Right lobe of liver (tissue), 6 donors: Measurements from ENCODE around the gene CDS1. TPM values are rescaled to one million over a fixed set of nuclear protein-coding genes. Genes with fewer than 3 reads are reported as not detected.

Experiments used
- ATAC-seq, 4 donors: fragments of 200-7000 bp; cut with Tn5 transposase; one replicate each; pipeline ENCODE4 v1.9.1; 2020; ENCODE audit warnings: mild to moderate bottlenecking in 4 of 4, moderate library complexity in 4 of 4
- DNase-seq, 3 donors: peaks; one replicate each; pipeline ENCODE4 v3.0.0-alpha.2; 2020
- H3K27ac ChIP-seq, 3 donors: fragments of 200-600 bp; one replicate each; pipeline ENCODE4 v1.8.0; 2022
- H3K27me3 ChIP-seq, 2 donors: fragments of 200-600 bp; one replicate each; pipeline ENCODE4 v1.8.0; 2022
- H3K36me3 ChIP-seq, 4 donors: fragments of 200-600 bp; sonication (generic) in 1 of 4; one replicate each; pipeline versions ENCODE4 v1.5.1 to v1.8.0; 2017 to 2022; ENCODE audit warnings: control low read depth in 1 of 4
- H3K4me1 ChIP-seq, 4 donors: fragments of 200-600 bp; sonication (generic) in 1 of 4; one replicate each; pipeline versions ENCODE4 v1.5.1 to v1.8.0; 2017 to 2022; ENCODE audit warnings: control low read depth in 1 of 4
- H3K4me3 ChIP-seq, 3 donors: fragments of 200-600 bp; one replicate each; pipeline ENCODE4 v1.8.0; 2022
- H3K9me3 ChIP-seq, 4 donors: fragments of 200-600 bp; sonication (generic) in 1 of 4; one replicate each; pipeline versions ENCODE4 v1.5.1 to v1.8.0; 2017 to 2022; ENCODE audit warnings: control low read depth in 1 of 4
- POLR2A ChIP-seq: fragments of 450-650 bp; IDR thresholded peaks from one replicate; pipeline ENCODE4 v1.6.1; 2017; ENCODE audit warnings: antibody characterized with exemption, mild to moderate bottlenecking
- WGBS: methylation state at CpG from one replicate; pipeline ENCODE4 v1.1.6; 2018; ENCODE audit warnings: low coverage, low lambda C conversion rate; ENCODE audit not compliant: insufficient coverage; ENCODE audit errors: missing lambda C conversion rate; 5-methylcytosine and 5-hydroxymethylcytosine counted together
- intact Hi-C, 2 donors: fragments of 100-400 bp; cut with DNase I; formaldehyde crosslinking; loops; one replicate each; pipeline versions ENCODE4 v1.11.2 to v1.14.1; 2022
- total RNA-seq, 6 experiments: library from RNA; depleted of rRNA in 2 of 6; stranded (reverse); fragments of >200 nt in 2 of 6; fragmentation: NEBNext Ultra II Directional in 3 of 6; extraction: Animal tissue kit (Norgen Biotek cat#: 25700) in 3 of 6; gene quantifications; one replicate each; pipeline versions ENCODE4 v1.1.0 to v1.2.4, GENCODE V29; 2016 to 2023
- TF ChIP-seq, protein P1 (sequence below), 4 donors: fragments of 200-600 bp in 3 of 4; fragments of 450-650 bp in 1 of 4; IDR thresholded peaks; one replicate each; pipeline versions ENCODE4 v1.5.1 to v1.8.0; 2016 to 2022; ENCODE audit warnings: antibody characterized with exemption in 4 of 4, mild to moderate bottlenecking in 2 of 4
- donor health status: DM: no; HTN: yes; CAD: no.
- donor health status: DM: no; HTN: no; CAD: no.
- donor health status: DM: no; HTN: no; CAD: no.
- donor health status: DM: no; HTN: yes; CAD: no.
- donor health status: DM: no; HTN: yes; CAD: no.

CDS1 gene
- total RNA-seq, 6 experiments from 2014 or later: 0.06 to 11.2 (median 0.45) TPM

DNA sequence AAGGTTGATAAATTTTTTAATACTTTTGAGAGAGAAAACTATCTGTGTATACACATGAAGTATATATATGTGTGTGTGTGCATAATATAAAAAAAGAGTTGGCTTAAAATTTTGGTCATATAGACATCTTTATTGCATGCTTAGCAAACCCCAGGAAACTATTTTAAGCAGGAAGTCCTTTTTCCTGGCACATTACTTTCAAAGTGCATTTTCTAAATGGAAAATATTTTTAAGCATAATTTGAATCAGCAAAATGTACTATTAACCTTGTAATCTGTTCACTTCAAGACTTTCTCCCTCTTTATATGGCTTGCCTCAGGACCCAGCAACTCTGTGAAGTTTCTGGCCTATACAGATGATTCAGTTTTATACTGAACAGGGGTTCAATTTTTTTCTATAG, 106.3 kb downstream of the CDS1 start:
- Histone ChIP-seq H3K9me3 (no peaks in the 10 kb centered on the region), H3K36me3 (peaks cover 0 to 39% (median 0%) of the 10 kb centered on the region in 4 donors), H3K27ac (no peak overlapping the region), H3K4me3 (no peak overlapping the region), H3K27me3 (no peaks in the 10 kb centered on the region), H3K4me1 (no peaks in the 10 kb centered on the region)
- DNase-seq (no peak), ATAC-seq (no peak)
- TF ChIP-seq, protein P1, sequence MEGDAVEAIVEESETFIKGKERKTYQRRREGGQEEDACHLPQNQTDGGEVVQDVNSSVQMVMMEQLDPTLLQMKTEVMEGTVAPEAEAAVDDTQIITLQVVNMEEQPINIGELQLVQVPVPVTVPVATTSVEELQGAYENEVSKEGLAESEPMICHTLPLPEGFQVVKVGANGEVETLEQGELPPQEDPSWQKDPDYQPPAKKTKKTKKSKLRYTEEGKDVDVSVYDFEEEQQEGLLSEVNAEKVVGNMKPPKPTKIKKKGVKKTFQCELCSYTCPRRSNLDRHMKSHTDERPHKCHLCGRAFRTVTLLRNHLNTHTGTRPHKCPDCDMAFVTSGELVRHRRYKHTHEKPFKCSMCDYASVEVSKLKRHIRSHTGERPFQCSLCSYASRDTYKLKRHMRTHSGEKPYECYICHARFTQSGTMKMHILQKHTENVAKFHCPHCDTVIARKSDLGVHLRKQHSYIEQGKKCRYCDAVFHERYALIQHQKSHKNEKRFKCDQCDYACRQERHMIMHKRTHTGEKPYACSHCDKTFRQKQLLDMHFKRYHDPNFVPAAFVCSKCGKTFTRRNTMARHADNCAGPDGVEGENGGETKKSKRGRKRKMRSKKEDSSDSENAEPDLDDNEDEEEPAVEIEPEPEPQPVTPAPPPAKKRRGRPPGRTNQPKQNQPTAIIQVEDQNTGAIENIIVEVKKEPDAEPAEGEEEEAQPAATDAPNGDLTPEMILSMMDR (IDR thresholded peaks at IDR 0.05): no peak
- no peak for TF ChIP-seq POLR2A
- intact Hi-C loops: no loop called here

DNA sequence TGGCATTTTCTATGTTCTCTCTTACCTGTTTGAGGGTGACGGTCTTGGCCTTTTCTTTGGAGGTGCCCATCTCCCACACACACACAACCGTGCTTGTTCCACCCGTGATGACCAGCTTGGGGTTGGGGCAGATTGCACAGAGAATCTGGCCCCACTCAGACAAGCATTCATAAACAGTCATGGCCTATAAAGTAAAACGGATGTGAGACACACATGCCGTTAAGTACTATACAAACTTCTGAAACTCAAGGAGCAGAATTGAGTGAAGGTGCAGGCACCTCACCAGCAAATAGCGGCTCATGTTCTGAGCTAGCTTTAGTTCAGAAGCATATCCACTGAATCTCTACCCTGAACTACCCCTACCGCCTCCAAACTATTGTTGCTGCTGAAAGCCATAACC, 107.6 kb downstream of the CDS1 start:
- WGBS: 95% methylated on average over 4 of the region's 7 CpGs
- Histone ChIP-seq H3K36me3 (peaks cover 0 to 50% (median 3%) of the 10 kb centered on the region in 4 donors), H3K4me1 (no peaks in the 10 kb centered on the region), H3K27ac (no peak overlapping the region), H3K4me3 (no peak overlapping the region), H3K9me3 (no peaks in the 10 kb centered on the region), H3K27me3 (no peaks in the 10 kb centered on the region)
- no peak for DNase-seq
- TF ChIP-seq, protein P1 (IDR thresholded peaks at IDR 0.05): no peak
- TF ChIP-seq POLR2A: no peak
- ATAC-seq: no peak
- intact Hi-C loops: no loop called here

DNA sequence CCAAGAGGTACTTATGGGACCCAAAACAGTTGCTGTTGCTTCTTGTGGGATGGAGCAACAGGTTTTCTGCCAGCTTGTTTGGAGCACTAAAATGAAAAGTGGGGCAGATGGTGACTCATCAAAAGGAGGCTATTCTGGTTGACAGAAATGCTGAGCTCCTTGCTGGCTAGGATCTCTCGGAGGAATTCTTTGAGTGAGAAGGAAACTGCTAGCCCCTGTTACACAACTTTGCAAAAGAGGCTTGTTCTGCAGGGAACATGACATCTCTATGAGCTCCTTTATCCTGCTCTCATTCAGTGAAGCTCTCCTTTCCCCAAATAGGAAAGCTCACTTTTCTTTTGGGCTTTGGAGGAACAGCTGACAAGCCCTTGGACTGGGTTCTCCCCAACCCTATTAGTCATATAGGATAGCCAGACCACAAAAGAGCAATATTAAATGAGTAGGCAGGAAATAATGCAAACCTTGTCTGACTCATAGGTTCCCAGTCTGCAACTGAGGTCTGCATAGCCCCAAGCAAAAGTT, 108.3 kb downstream of the CDS1 start:
- WGBS: 60% methylated on average over 1 of the region's 1 CpG
- intact Hi-C loops: no loop called here
- H3K4me3 ChIP-seq: no peak overlapping the region
- TF ChIP-seq POLR2A: no peak
- TF ChIP-seq, protein P1 (IDR thresholded peaks at IDR 0.05): no peak
- no peak overlapping the region for H3K27ac ChIP-seq
- H3K4me1 ChIP-seq: no peaks in the 10 kb centered on the region
- no peaks in the 10 kb centered on the region for H3K9me3 ChIP-seq
- peaks cover 0 to 58% (median 8%) of the 10 kb centered on the region in 4 donors for H3K36me3 ChIP-seq
- DNase-seq (no peak), ATAC-seq (peak in 1 of 4 donors; percentile 18)
- no peaks in the 10 kb centered on the region for H3K27me3 ChIP-seq

DNA sequence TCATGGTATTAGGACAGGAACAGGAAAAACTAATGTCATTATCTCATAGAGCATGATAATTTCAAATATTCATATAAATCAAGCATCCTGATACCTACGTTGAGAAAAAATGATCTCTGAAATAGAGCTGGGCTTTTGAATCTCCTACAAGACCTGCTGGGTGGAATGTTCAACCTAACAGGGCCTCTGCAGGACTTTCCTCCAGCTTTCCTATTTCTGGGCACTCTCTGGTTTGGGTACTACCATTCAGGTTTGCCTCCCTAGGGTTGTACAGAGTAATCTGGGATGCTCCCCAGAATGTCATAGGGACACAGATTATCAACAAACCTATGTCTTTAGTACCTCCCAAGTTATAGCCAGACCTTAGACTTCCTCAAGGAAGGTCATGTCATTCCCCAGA, 108.9 kb downstream of the CDS1 start:
- Histone ChIP-seq H3K27me3 (no peaks in the 10 kb centered on the region), H3K27ac (no peak overlapping the region), H3K4me3 (no peak overlapping the region), H3K4me1 (no peaks in the 10 kb centered on the region), H3K36me3 (peaks cover 0 to 62% (median 8%) of the 10 kb centered on the region in 4 donors), H3K9me3 (no peaks in the 10 kb centered on the region)
- 77% methylated on average over 1 of the region's 1 CpG for WGBS
- DNase-seq: no peak
- intact Hi-C loops: no loop called here
- no peak for TF ChIP-seq POLR2A
- TF ChIP-seq, protein P1 (IDR thresholded peaks at IDR 0.05): no peak
- ATAC-seq: no peak

DNA sequence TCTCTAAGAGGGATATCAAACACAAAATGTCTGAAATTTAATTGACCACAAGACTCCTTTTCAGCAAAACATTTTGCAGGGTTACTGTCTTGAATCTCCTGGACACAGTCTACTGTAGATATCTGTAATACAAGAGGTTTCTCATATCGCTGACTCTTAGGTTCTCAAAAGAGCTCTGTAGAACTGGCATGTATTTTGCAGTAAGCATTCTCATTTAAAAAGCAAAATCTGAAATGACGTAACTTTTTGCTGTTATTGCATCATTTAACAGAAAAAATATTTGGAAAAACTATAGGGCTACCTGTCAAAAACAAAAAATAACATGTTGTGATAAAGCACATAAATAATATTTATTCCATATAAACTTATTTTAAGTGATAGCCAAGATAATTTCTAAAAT, 114.2 kb downstream of the CDS1 start:
- WGBS: 72% methylated on average over 2 of the region's 2 CpGs
- no peaks in the 10 kb centered on the region for H3K9me3 ChIP-seq
- no peak overlapping the region for H3K4me3 ChIP-seq
- DNase-seq (no peak), ATAC-seq (peak in 1 of 4 donors; percentile 23)
- TF ChIP-seq POLR2A: no peak
- TF ChIP-seq, protein P1 (IDR thresholded peaks at IDR 0.05): no peak
- H3K4me1 ChIP-seq: peaks cover 0 to 4% (median 0%) of the 10 kb centered on the region in 4 donors
- H3K27ac ChIP-seq: no peak overlapping the region
- H3K36me3 ChIP-seq: peaks cover 0 to 43% (median 9%) of the 10 kb centered on the region in 4 donors
- intact Hi-C loops: no loop called here
- no peaks in the 10 kb centered on the region for H3K27me3 ChIP-seq
